Suprapubic skin (tissue), 4 donors: ENCODE measurements around the gene NR2F1-AS1. TPM values are rescaled to one million over a fixed set of nuclear protein-coding genes. Genes with fewer than 3 reads are reported as not detected.
A peak's percentile ranks its signal among the peaks of the same experiment; 100 is the strongest.

Experiments
- DNase-seq, 2 donors: peaks; one replicate each; pipeline ENCODE4 v3.0.0-alpha.2; 2019; ENCODE audit warnings: low spot score in 2 of 2
- H3K27ac ChIP-seq: fragments of 200-600 bp; sonication (generic); one replicate; pipeline ENCODE4 v1.5.1; 2019
- H3K27me3 ChIP-seq: fragments of 200-600 bp; sonication (generic); one replicate; pipeline ENCODE4 v1.5.1; 2019
- H3K36me3 ChIP-seq: fragments of 200-600 bp; sonication (generic); one replicate; pipeline ENCODE4 v1.5.1; 2019
- H3K4me1 ChIP-seq: fragments of 200-600 bp; sonication (generic); one replicate; pipeline ENCODE4 v1.5.1; 2019
- H3K4me3 ChIP-seq: fragments of 200-600 bp; sonication (generic); one replicate; pipeline ENCODE4 v1.5.1; 2019; ENCODE audit warnings: mild to moderate bottlenecking
- H3K9me3 ChIP-seq: fragments of 200-600 bp; sonication (generic); one replicate; pipeline ENCODE4 v1.5.1; 2019
- EP300 ChIP-seq: sonication (generic); formaldehyde crosslinking; IDR thresholded peaks from one replicate; pipeline ENCODE4 v1.6.1; 2017; ENCODE audit warnings: antibody characterized with exemption
- POLR2A ChIP-seq, 2 donors: fragments of 450-650 bp; IDR thresholded peaks; one replicate each; pipeline ENCODE4 v1.6.1; 2017; ENCODE audit warnings: antibody characterized with exemption in 2 of 2, mild to moderate bottlenecking in 2 of 2, moderate library complexity in 2 of 2
- POLR2AphosphoS5 ChIP-seq, 3 donors: sonication (generic); formaldehyde crosslinking; IDR thresholded peaks; one replicate each; pipeline ENCODE4 v1.6.1; 2017; ENCODE audit warnings: antibody characterized with exemption in 3 of 3
- WGBS: methylation state at CpG from one replicate; pipeline ENCODE4 v1.1.5; 2018; 5-methylcytosine and 5-hydroxymethylcytosine counted together
- total RNA-seq, 4 donors: library from RNA; depleted of rRNA; stranded (reverse); fragments of >200 nt; gene quantifications; one replicate each; pipeline ENCODE4 v1.1.0, GENCODE V29; 2016
- TF ChIP-seq, protein P1 (sequence below), 2 donors: fragments of 200-600 bp in 1 of 2; fragments of 450-650 bp in 1 of 2; sonication (generic) in 1 of 2; IDR thresholded peaks; one replicate each; pipeline ENCODE4 v1.5.1; 2016 to 2019; ENCODE audit warnings: antibody characterized with exemption in 2 of 2, mild to moderate bottlenecking in 1 of 2, moderate library complexity in 1 of 2

Gene NR2F1-AS1
- total RNA-seq, 4 donors from 2014 or later: 0.76 to 1.4 (median 1.2) TPM

DNA sequence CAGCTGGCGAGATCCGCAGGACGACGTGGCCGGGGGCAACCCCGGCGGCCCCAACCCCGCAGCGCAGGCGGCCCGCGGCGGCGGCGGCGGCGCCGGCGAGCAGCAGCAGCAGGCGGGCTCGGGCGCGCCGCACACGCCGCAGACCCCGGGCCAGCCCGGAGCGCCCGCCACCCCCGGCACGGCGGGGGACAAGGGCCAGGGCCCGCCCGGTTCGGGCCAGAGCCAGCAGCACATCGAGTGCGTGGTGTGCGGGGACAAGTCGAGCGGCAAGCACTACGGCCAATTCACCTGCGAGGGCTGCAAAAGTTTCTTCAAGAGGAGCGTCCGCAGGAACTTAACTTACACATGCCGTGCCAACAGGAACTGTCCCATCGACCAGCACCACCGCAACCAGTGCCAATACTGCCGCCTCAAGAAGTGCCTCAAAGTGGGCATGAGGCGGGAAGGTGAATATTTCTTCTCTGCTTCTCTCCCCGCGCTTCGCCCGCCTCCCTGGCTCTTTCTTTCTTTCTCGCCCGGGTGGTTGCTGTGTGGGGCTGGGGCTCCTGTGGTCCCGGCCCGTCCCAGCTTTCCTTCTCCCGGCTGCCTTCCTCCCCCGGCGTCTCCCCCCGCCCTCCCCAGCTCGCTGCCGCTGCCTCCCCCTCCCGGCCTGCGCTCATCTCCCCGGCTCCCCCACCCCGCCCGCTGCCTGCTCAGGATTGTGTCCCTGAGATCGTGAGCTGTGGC is 4.2 kb upstream of the NR2F1-AS1 start:
- Histone ChIP-seq H3K27me3 (peaks cover 74% of the 10 kb centered on the region), H3K4me1 (peaks cover 40% of the 10 kb centered on the region)

DNA sequence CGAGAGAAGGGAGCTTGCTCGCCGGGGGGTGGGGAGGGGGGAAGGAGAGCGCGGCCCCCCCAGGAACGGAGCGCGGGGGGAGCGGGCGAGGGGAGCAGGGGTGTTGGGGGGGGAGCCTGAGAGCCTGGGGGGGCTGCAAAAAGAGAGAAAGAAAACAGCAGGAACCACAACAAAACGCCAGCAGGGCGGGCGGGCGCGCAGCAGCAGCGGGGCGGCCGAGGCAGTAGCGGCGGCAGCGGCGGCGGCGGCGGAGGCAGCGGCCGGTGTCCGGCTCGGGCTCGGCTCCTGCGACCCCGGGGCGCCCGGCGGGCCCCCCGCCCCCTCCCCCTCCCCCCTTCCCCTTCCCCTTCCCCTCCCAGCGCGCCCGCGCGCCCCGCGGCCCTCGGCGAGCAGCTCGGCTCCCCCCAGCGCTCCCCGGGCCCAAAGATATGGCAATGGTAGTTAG is 3.6 kb upstream of the NR2F1-AS1 start:
- Histone ChIP-seq H3K9me3 (no peaks in the 10 kb centered on the region), H3K36me3 (no peaks in the 10 kb centered on the region), H3K27ac (no peak overlapping the region), H3K4me1 (peaks cover 46% of the 10 kb centered on the region), H3K27me3 (peaks cover 80% of the 10 kb centered on the region), H3K4me3 (peak overlapping the region; percentile 60)
- TF ChIP-seq POLR2AphosphoS5 (IDR thresholded peaks at IDR 0.05) (no peak), POLR2A (IDR thresholded peaks at IDR 0.05) (no peak), EP300 (no peak)
- TF ChIP-seq, protein P1, sequence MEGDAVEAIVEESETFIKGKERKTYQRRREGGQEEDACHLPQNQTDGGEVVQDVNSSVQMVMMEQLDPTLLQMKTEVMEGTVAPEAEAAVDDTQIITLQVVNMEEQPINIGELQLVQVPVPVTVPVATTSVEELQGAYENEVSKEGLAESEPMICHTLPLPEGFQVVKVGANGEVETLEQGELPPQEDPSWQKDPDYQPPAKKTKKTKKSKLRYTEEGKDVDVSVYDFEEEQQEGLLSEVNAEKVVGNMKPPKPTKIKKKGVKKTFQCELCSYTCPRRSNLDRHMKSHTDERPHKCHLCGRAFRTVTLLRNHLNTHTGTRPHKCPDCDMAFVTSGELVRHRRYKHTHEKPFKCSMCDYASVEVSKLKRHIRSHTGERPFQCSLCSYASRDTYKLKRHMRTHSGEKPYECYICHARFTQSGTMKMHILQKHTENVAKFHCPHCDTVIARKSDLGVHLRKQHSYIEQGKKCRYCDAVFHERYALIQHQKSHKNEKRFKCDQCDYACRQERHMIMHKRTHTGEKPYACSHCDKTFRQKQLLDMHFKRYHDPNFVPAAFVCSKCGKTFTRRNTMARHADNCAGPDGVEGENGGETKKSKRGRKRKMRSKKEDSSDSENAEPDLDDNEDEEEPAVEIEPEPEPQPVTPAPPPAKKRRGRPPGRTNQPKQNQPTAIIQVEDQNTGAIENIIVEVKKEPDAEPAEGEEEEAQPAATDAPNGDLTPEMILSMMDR (IDR thresholded peaks at IDR 0.05): no peak
- WGBS: under 1% methylated on average over 28 of the region's 48 CpGs
- no peak for DNase-seq

More for the DNA sequence above, 4.2 kb upstream of the NR2F1-AS1 start:
- 5% methylated on average over 27 of the region's 70 CpGs for WGBS
- no peak overlapping the region for H3K27ac ChIP-seq
- TF ChIP-seq, protein P1 (IDR thresholded peaks at IDR 0.05): no peak
- TF ChIP-seq POLR2A (IDR thresholded peaks at IDR 0.05) (no peak), POLR2AphosphoS5 (IDR thresholded peaks at IDR 0.05) (no peak), EP300 (no peak)
- no peak for DNase-seq
- no peaks in the 10 kb centered on the region for H3K36me3 ChIP-seq
- H3K4me3 ChIP-seq: peak overlapping the region; percentile 60
- H3K9me3 ChIP-seq: no peaks in the 10 kb centered on the region

DNA sequence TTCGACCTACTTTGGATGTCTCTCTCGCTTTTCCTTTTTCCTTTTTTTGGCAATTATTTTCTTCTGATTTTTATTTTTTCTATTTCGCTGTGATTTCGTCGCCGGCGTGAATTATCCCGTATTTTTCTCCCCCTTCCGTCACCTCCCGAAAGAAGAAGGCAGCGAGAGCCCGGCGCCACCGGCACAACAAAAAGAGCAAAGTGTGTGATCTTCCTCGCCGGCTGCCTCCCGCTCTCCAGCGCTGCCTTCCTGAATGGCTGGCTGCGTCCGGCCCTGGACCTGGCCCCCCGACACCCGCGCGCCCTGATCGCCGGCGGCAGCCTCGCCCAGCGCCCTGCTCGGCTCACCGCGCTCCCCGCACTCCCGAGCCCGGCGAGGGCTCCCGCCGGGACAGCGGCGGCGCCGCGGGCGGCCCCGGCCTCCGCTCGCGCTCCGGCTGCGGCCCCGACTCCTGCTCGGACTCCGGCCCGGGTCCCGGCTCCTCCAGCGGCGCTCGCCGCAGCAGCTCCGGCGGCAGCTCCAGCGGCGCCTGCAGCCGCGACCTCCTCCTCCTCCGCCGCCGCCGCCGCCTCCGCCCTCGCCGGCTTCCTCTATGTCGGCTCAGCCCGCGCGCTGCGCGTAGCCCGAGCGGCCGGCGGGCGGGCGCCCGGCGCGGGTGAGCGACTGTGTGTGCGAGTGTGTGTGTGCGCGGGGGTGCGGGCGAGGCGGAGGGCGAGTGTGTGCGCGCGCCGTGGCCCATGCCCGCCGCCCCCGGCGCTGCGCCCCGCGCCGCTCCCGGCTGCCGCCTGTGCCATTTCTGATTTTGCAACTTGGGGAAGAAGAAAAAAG is 3.0 kb upstream of the NR2F1-AS1 start:
- Histone ChIP-seq H3K36me3 (no peaks in the 10 kb centered on the region), H3K9me3 (no peaks in the 10 kb centered on the region), H3K27me3 (peaks cover 87% of the 10 kb centered on the region), H3K4me3 (peak overlapping the region; percentile 60), H3K4me1 (peaks cover 52% of the 10 kb centered on the region), H3K27ac (no peak overlapping the region)
- TF ChIP-seq EP300 (no peak), POLR2AphosphoS5 (IDR thresholded peaks at IDR 0.05) (no peak), POLR2A (IDR thresholded peaks at IDR 0.05) (no peak)
- TF ChIP-seq, protein P1 (IDR thresholded peaks at IDR 0.05): no peak
- under 1% methylated on average over 55 of the region's 110 CpGs for WGBS
- no peak for DNase-seq

DNA sequence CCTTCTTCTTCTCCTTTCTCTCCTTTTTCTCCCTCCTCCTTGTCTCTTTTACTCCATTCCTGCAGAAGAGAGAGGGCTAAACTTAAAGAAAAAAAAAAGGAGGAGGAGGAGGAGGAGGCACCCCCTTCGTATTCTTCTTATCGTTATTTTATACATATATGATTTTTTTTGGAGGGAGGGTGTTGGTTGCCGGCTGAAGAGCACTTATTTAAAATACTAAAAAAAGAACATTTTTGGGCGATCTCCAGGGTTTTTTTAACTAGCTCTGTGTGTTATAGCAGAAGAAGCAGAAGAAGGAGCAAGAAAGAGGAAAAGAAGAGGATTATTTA is 2.4 kb upstream of the NR2F1-AS1 start:
- H3K4me1 ChIP-seq: peaks cover 56% of the 10 kb centered on the region
- WGBS: 1% methylated on average over 4 of the region's 4 CpGs
- DNase-seq: no peak
- peaks cover 89% of the 10 kb centered on the region for H3K27me3 ChIP-seq
- peak overlapping the region; percentile 60 for H3K4me3 ChIP-seq
- no peak for TF ChIP-seq EP300
- TF ChIP-seq, protein P1 (IDR thresholded peaks at IDR 0.05): no peak
- no peak for TF ChIP-seq POLR2AphosphoS5 (IDR thresholded peaks at IDR 0.05)
- TF ChIP-seq POLR2A (IDR thresholded peaks at IDR 0.05): no peak
- no peaks in the 10 kb centered on the region for H3K36me3 ChIP-seq
- no peaks in the 10 kb centered on the region for H3K9me3 ChIP-seq
- no peak overlapping the region for H3K27ac ChIP-seq
